Breast epithelium (tissue), 4 donors: ENCODE measurements around the gene PRKACA. TPM values are rescaled to one million over a fixed set of nuclear protein-coding genes. Genes with fewer than 3 reads are reported as not detected.
"Not testable (repeated sequence)": the region's sequence is repeated elsewhere in the genome, so short reads cannot be mapped to it uniquely, and the experiment has no call there.

Experiments used
- DNase-seq, 2 donors: peaks; one replicate each; pipeline ENCODE4 v3.0.0-alpha.2; 2019; ENCODE audit warnings: low spot score in 2 of 2
- H3K27ac ChIP-seq, 2 donors: fragments of 200-600 bp; sonication (generic) in 1 of 2; one replicate each; pipeline ENCODE4 v1.5.1; 2016 to 2019; ENCODE audit warnings: mild to moderate bottlenecking in 1 of 2
- H3K27me3 ChIP-seq, 2 donors: fragments of 200-600 bp; sonication (generic) in 1 of 2; one replicate each; pipeline versions ENCODE4 v1.5.1 to v1.6.0; 2017 to 2019; ENCODE audit warnings: control low read depth in 1 of 2, mild to moderate bottlenecking in 1 of 2
- H3K36me3 ChIP-seq: fragments of 200-600 bp; one replicate; pipeline ENCODE4 v1.5.1; 2019
- H3K4me1 ChIP-seq, 2 donors: fragments of 200-600 bp; sonication (generic); one replicate each; pipeline ENCODE4 v1.5.1; 2016 to 2019; ENCODE audit warnings: control low read depth in 1 of 2
- H3K4me3 ChIP-seq, 3 donors: fragments of 200-600 bp; sonication (generic); 1 replicate in 2 of 3; 2 replicates in 1 of 3; pipeline ENCODE4 v1.5.1; 2016 to 2019; ENCODE audit warnings: mild to moderate bottlenecking in 3 of 3, moderate library complexity in 2 of 3
- H3K9me3 ChIP-seq, 2 donors: fragments of 200-600 bp; sonication (generic) in 1 of 2; one replicate each; pipeline ENCODE4 v1.5.1; 2016 to 2019; ENCODE audit warnings: control low read depth in 1 of 2
- CTCF ChIP-seq, 3 donors: fragments of 450-650 bp; IDR thresholded peaks; one replicate each; pipeline ENCODE4 v1.5.1; 2016 to 2017; ENCODE audit warnings: antibody characterized with exemption in 3 of 3, mild to moderate bottlenecking in 3 of 3, moderate library complexity in 3 of 3
- POLR2A ChIP-seq: fragments of 450-650 bp; IDR thresholded peaks from one replicate; pipeline ENCODE4 v1.6.1; 2016; ENCODE audit warnings: antibody characterized with exemption, mild to moderate bottlenecking, moderate library complexity
- POLR2AphosphoS5 ChIP-seq, 3 donors: sonication (generic); formaldehyde crosslinking; IDR thresholded peaks; one replicate each; pipeline ENCODE4 v1.6.1; 2017; ENCODE audit warnings: antibody characterized with exemption in 3 of 3
- intact Hi-C: fragments of 100-400 bp; cut with DNase I; formaldehyde crosslinking; loops from one replicate; pipeline ENCODE4 v1.15.1; 2023; ENCODE audit warnings: low total_unique reads
- total RNA-seq, 3 donors: library from RNA; depleted of rRNA; stranded (reverse); fragments of >200 nt; gene quantifications; one replicate each; pipeline ENCODE4 v1.1.0, GENCODE V29; 2016

PRKACA gene
- total RNA-seq, 3 donors from 2014 or later, result 27.2 to 44.8 (median 35.4) TPM

GRCh38 chr19:14051980-14052379, 65.6 kb downstream of the PRKACA start:
- TF ChIP-seq CTCF (IDR thresholded peaks at IDR 0.05) (no peak), POLR2A (no peak), POLR2AphosphoS5 (IDR thresholded peaks at IDR 0.05) (no peak)
- H3K9me3 ChIP-seq, result peaks cover 0 to 8% of the 10 kb centered on the region in 2 donors
- H3K36me3 ChIP-seq, result no peaks in the 10 kb centered on the region
- no peak overlapping the region for H3K27ac ChIP-seq
- no peaks in the 10 kb centered on the region for H3K27me3 ChIP-seq
- H3K4me1 ChIP-seq, result no peaks in the 10 kb centered on the region
- intact Hi-C loops, result no loop called here
- H3K4me3 ChIP-seq, result no peak overlapping the region
- DNase-seq, result no peak

DNA sequence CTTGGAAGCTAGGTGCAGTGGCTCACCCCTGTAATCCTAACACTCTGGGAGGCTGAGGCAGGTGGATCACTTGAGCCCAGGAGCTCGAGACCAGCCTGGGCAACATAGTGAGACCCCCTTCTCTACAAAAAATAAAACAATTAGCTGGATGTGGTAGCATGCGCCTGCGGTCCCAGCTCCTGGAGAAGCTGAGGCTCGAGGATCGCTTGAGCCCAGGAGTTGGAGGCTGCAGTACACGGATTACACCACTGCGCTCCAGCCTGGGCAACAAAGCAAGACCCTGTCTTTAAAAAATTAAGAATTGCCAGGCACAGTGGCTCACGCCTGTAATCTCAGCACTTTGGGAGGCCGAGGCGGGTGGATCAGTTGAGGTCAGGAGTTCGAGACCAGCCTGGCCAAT, 66.6 kb downstream of the PRKACA start:
- H3K27me3 ChIP-seq, intact Hi-C loops, H3K27ac ChIP-seq, H3K9me3 ChIP-seq, H3K36me3 ChIP-seq, DNase-seq, H3K4me3 ChIP-seq, H3K4me1 ChIP-seq: not testable (repeated sequence)

- no peak overlapping the region for H3K4me3 ChIP-seq
- H3K4me1 ChIP-seq, result no peaks in the 10 kb centered on the region
- no peak overlapping the region for H3K27ac ChIP-seq
- H3K9me3 ChIP-seq, result peaks cover 0 to 8% of the 10 kb centered on the region in 2 donors
- intact Hi-C loops, result no loop called here
- no peaks in the 10 kb centered on the region for H3K36me3 ChIP-seq
- TF ChIP-seq POLR2AphosphoS5 (IDR thresholded peaks at IDR 0.05) (no peak), CTCF (IDR thresholded peaks at IDR 0.05) (no peak), POLR2A (no peak)
- DNase-seq, result no peak
- no peaks in the 10 kb centered on the region for H3K27me3 ChIP-seq
Observed at GRCh38 chr19:14050512-14050911, 67.0 kb downstream of the PRKACA start.

DNA sequence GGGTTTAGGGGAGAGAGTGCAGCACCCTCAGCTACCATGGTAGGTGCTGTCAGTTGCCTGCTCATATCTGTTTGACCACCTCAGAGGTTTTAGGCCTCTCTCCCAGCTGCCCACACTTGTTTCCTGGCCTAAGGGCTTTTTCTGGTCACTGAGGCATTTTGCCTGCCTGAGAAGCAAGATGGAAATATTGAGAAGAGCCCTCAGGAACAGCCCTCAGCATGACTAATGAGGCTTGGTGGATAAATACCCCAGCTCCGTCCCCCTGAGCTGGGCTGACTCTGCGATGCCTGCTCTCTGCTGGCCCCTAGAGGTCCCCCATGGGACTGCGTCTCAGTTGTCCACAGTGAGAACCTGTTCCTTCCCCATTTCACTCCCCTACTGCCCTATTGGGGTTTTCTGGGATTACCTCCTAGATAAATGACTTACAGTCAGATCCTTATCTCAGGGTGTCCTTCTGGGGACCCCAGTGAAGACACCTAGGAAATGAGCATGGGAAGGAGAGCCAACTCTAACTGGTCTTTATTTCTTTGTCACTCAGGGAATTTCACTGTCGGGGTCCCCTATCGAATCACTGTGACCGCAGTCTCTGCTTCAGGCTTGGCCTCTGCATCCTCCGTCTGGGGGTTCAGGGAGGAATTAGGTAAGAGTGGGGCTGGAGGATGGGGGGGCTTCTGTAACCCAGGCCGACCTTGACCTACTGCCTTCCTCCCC, 69.0 kb downstream of the PRKACA start:
- Histone ChIP-seq H3K36me3 (no peaks in the 10 kb centered on the region), H3K27me3 (no peaks in the 10 kb centered on the region), H3K27ac (no peak overlapping the region), H3K9me3 (peaks cover 0 to 6% of the 10 kb centered on the region in 2 donors), H3K4me1 (no peaks in the 10 kb centered on the region), H3K4me3 (no peak overlapping the region)
- no peak for DNase-seq
- TF ChIP-seq POLR2AphosphoS5 (IDR thresholded peaks at IDR 0.05), result no peak
- peak; percentile 44 to 56 (median 45) for TF ChIP-seq CTCF (IDR thresholded peaks at IDR 0.05)
- intact Hi-C loops, result no loop called here

DNA sequence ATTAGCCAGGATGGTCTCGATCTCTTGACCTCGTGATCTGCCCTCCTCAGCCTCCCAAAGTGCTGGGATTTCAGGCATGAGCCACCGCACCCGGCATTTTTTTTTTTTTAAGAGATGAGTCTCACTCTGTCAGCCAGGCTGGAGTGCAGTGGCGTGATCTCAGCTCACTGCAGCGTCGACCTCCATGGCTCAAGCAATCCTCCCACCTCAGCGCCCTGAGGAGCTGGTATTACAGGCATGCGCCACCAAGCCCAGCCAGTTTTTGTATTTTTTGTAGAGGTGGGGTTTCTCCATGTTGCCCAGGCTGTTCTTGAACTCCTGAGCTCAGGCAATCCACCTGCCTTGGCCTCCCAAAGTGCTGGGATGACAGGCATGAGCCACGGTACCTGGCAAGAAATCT, 69.7 kb downstream of the PRKACA start:
- intact Hi-C loops, H3K4me1 ChIP-seq, DNase-seq, H3K9me3 ChIP-seq, H3K4me3 ChIP-seq, H3K27me3 ChIP-seq, H3K36me3 ChIP-seq, H3K27ac ChIP-seq: not testable (repeated sequence)

GRCh38 chr19:14042659-14043608, 74.6 kb downstream of the PRKACA start:
- H3K4me3 ChIP-seq, result peak overlapping the region in 1 of 3 donors; percentile 28
- H3K9me3 ChIP-seq, H3K36me3 ChIP-seq, H3K27me3 ChIP-seq, intact Hi-C loops, DNase-seq, H3K4me1 ChIP-seq: not testable (repeated sequence)
- TF ChIP-seq CTCF (IDR thresholded peaks at IDR 0.05), result peak; percentile 46 to 53 (median 48)
- peak overlapping the region; percentile 66 to 72 for H3K27ac ChIP-seq
